Hematopoietic multipotent progenitor cell treated with erythropoietin and hydrocortisone succinate and interleukin-3 and kit ligand, for 4 days (in vitro differentiated cells): ENCODE results near the gene RLBP1.
"Not testable (repeated sequence)": the region's sequence is repeated elsewhere in the genome, so short reads cannot be mapped to it uniquely, and the experiment has no call there.

ENCODE experiments used
- DNase-seq: peaks from one replicate; pipeline ENCODE4 v3.0.0-alpha.2; 2015

The RLBP1 gene

DNA sequence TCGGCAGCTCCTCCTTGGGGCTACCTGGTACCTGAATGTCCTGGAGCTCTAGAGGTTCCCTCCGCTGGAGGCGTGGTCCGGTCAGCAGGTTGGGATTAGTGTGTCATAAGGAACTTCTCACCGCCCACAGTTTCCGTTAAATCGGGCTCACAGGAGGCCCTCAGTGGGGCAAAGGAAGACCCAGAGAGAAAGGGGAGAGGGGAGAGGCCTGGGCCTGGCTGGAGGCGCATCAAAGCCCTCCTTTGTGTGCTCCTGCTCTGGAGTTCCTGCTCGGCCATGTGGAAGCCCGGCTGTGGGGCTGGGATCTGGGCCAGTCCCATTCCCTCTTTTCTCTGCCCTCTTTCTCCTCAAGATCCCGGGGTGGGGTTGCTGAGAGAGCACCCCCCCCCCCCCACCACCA is at the start of gene RLBP1:
RLBP1 (minus strand) TSS at position 37 of the 400 bp plus-strand sequence. CDS start 2,604 bp downstream, outside the sequence.
- DNase-seq = no peak

DNA sequence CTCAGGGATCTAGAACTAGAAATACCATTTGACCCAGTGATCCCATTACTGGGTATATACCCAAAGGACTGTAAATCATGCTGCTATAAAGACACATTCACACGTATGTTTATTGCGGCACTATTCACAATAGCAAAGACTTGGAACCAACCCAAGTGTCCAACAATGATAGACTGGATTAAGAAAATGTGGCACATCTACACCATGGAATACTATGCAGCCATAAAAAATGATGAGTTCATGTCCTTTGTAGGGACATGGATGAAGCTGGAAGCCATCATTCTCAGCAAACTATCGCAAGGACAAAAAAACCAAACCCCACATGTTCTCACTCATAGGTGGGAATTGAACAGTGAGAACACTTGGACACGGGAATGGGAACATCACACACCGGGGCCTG is 28.8 kb upstream of the RLBP1 start:
- not testable (repeated sequence) for DNase-seq

DNA sequence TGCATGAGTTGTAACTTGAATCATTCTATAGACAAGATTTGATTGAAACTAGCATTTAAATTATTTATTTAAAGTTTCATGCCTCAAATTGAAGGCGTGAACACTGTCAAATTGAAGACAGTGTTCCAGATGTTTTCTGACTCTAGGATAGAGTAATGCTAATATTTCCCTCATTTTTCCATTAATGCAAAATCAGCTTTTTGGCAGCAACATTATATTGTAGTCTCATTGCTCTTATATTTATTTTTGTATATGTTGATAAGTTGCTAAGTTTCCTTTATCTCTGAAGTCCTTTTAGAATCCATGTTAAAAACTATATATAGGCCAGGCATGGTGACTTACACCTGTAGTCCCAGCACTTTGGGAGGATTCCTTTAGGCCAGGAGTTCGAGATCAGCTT is 27.2 kb upstream of the RLBP1 start:
- DNase-seq = no peak

DNA sequence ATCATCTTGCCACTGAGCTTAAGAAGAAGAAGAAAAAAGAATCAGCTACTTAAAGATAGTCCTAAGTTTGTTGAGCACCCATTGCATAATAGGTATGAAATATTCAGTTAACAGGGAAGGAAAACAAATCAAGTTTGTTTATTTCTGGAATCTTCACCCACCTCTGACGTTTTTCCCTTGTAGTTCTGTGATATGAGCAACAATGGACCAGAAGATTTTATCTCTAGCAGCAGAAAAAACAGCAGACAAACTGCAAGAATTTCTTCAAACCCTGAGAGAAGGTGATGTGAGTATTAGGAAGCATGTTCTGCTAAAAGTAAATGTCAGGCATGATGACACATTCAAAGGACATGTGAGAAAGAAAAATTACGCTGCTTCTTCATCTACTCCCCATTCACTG is 26.1 kb upstream of the RLBP1 start:
- DNase-seq = no peak

DNA sequence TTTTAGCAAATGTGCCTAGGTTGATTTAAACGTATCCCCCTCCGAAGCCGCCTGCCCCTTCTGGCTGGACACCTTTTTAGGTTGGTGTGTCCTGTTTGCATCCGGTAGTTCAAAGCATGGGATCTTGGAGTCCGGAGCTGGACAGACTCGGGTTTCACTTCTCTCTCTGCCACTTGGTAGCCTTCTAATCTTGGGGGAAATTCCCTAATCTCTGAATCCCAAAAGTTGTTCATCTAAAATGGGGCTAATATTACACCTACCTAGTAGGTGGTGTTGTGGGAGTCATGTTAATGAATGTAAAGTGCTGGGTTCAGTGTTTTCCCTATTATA is 23.2 kb upstream of the RLBP1 start:
- no peak for DNase-seq

DNA sequence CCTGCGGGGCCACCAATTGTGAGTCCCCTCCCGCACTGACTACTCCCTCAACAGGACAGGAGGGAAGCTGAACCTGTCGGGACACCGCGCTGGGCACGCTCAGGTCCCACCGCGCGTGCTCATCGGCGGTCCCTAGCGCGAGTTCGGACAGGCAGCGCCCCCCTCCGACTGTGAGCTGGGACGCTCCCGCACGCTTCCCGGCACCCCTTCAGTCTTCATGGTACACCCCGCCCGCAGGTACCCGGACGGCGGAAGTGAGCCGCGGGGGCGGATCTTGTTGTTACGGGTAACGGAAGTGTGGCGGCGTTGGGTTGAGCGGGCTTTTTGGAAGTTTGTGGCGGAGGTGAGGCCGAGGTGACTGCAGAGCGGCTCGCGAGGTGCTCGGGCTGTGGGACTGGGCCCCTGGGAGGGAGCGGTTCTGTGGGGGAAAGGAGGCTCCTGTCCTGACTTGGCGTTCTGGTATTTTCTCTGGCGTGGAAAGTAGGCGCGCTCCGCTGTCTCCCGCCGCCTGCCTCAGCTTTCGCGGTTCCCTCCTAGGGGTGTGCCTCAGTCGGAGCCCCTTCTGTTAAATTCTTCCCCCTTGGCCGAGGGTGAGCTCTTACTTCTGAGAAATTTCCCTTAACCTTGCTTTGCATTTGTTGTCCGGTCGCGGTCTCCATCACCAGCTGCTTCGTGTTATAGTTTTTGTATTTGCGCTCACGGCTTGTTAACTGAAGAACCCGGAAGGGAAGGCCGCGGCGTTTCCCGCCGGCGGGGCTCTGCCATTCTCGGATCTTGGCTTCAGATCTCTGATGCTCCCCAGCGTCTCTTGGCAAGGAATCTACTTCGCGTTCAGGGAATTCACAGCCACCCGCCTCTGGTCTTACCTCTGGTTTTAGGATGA is 22.6 kb upstream of the RLBP1 start, which contains the start of gene FANCI:
FANCI (plus strand) TSS at position 289 of the 883 bp plus-strand sequence. CDS start 3,669 bp downstream, outside the sequence.
- DNase-seq = peak; percentile 98

DNA sequence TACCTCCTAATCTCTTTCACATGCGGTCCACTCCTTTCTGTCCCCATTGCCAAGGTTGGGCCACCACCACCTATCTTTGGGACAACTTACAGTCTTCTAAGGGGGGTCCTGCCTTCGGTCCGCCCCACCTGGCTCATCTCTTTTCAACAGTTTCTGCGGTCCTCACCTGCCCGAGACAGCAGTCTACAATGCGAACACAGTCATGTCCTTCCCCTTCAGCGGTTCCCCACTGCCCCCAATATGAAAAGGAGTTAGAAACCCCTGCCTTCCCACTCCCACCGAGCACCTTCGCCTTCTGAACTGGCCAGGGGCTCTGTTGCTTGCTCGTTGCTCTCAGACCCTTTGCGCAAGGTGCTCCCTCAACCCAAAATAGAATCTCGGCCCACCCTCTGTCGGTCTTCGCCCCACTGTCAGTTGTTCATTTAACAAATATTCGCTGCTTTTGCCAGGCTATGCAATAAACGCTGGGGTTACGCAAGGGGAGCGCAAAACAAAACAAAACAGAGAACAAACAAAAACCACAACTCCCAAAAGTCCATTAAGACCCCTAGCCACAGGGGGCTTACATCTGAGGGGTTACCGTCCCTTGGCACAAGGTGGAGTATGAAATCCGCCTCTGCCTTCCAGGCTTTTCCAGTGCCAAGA is 21.8 kb upstream of the RLBP1 start:
- no peak for DNase-seq

DNA sequence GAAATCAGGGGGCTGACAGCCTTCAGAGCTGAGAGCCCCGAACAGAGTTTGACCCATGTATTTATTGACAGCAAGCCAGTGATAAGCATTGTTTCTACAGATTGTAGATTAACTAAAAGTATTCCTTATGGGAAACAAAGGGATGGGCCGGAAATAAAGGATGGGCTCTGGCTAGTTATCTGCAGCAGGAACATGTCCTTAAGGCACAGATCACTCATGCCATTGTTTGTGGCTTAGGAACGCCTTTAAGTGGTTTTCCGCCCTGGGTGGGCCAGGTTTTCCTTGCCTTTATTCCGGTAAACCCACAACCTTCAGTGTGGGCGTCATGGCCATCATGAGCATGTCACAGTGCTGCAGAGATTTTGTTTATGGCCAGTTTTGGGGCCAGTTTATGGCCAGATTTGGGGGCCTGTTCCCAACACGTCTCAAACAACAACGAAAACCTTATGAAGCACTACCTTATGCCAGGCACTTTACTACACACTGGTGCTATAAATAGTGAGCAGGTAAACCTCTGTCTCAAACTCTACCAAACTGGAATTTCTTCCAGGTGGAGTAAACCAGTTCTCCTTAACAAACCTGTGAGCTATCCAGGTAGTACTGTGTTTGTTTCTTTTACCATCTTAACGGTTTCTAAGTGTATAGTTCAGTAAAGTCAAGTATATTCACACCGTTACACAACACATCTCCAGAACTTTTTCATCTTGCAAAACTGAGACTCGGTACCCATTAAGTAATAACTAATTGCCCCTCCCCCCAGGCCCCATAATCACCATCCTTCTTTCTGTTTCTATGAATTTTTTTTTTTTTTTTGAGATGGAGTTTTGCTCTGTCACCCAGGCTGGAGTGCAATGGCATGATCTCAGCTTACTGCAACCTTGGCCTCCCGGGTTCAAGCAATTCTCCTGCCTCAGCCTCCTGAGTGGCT is 18.8 kb upstream of the RLBP1 start:
- DNase-seq = not testable (repeated sequence)

DNA sequence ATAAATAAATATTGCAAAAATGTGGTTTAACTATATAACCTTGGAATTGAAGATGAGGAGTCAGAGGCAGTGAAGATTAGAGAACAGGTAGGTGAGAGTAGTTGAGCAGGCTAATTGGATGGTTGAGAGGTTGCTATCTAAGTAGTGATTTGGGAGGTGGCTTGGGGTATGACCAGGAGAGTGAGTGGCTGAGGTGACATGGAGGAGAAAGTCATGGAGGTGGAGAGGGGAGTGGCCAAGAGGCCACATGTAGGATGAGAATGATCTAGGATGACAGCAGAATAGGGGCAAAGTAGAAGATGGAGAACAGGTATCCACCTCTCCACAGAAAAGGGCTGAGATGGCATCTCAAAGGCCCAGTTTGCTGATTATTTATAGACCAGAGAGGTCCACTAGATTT is 10.5 kb upstream of the RLBP1 start:
- DNase-seq = no peak

DNA sequence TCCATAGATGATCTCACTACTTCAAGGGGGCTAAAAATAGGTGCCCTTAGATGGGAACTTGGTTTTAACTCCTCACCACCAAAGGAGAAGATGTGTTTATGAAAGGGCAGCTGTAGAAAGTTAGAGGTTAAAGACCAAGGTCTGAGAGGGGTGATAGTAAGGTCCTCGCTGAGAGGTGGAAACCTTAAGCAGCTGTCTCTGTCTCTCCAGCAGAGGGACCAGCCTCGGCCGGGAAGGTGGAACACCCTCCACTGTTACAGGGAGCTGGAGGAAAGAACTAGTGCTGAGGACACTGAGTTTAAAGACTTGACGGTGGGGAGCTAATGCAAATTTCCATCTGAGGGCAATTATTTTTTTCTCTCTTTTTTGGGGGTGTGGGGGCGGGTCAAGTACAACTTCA is 8.9 kb upstream of the RLBP1 start:
- DNase-seq = no peak

DNA sequence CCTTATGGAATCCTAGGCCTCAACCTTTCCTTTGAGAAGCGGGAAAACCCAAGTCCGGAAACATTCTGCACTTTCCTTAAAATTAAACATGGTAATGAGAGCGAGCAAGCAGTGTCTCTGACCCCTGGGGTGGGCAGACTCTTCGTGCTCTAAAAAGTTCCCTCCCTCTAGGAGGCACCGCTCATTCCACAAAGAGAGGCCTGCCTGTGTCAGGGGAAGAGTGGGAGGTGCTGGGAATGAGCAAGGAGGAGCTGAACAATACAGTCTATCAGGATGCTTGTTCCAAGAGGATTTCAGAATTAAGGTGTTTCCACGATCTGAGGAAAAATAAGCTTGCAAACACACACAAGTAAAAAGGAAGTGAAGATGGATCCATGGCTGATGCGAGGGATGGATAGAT is 6.0 kb upstream of the RLBP1 start:
- DNase-seq = no peak

DNA sequence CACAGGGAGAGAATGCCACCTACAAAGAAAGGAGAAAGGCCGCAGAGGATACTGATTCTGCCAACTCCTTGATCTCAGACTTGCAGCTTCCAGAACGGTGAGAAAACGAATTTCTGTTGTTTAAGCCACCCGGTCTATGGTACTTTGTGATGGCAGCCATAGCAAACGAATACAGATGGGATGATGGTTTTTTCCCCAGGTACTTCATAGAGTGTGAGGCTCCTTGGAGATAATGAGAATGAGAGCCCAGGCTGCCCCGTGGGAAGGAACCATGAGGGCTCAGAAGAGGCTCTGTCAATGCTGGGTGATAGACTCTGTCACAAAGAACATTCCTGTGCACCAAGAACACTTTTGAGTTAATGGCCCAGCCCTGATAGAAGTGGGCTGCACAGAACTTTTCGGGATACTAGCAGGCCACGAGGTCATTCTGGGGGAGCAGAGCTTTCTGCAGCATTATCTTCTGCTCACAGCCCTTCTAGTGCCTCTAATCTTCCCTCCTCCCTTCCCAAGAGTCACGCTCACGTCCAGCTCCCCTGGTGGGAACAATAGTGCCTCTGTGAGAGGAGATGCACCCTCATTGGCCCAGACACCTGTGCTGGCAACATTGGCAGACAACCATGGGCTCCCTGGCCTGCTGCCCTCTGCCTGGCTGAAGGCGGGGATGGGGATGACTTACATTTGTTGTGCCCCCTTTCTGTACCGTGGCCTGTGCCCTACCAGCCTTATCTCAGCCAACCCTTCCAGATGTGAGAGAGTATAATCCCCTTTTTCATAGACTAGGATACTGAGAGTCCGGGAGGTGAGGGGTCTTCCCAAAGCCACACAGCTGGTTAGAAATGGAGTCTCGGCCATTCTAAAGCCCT is 5.2 kb upstream of the RLBP1 start:
- DNase-seq = peak; percentile 63

DNA sequence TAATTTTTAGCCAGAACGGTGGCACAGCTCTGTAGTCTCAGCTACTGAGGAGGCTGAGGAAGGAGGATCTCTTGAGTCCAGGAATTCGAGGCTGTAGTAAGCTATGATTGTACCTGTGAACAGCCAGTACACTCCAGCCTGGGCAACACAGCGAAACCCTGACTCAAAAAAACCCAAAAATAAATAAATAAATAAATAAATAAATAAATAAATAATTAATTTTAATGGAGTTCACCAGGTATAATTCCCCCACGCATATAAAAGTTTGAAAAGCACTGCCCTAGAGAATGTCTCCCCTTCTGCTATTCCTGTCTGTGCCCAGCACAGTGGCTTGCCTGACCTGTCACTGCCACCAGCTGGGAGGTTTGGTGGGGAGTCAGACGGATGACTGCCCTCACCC is 4.2 kb upstream of the RLBP1 start:
- DNase-seq = no peak

DNA sequence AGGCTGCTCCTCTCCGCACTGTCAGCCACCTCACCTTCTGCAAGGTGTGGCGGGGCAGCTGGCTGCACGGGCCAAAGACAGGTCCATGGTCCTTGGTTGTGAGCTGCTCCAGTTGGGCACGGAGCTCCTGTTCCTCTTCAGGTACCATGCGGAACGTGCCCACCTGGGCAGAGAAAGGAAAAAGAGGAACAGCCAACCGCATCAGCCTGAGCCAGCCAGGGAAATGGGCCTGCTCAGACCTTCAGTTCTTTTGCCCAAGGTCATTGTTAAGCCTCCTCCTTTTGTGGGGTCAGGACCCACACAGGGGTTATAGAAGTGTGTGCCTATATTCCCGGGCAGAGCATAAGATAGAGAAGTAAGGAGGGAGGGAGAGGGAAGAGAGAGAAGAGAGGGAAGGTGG is 2.8 kb downstream of the RLBP1 start:
- no peak for DNase-seq

DNA sequence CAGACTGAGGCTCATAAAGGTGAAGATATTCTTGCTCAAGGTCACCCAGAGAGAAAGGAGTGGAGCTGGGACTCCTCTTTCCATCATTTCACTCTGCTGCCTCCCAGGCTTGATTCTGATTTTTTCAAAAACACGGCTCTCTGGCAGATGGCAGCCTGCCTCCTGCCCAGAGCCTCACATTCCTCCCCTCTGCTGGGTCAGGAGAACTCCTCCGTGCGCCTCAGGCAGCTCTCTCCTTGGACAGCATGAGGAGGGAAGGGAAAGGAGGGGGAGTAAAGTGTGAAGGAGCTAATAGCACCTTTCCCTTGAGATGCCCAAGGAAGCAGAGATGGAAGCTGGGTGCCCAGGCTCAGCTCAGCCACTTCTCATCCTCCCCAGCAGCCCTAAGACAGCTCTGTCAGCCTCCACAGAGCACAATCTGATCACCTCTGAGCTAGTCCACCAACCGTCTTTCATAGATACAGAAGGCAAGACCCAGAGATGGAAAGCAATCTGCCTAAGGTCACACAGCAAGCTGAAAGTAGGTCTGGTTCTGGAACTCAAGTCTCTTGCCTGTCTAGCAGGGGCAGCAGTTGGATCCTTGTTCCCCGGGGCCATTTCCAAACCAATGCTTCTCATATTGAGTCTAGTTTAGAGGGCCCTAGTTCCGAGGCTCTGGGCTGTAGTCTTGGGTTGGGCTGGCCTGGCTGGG is 3.5 kb downstream of the RLBP1 start:
- no peak for DNase-seq

DNA sequence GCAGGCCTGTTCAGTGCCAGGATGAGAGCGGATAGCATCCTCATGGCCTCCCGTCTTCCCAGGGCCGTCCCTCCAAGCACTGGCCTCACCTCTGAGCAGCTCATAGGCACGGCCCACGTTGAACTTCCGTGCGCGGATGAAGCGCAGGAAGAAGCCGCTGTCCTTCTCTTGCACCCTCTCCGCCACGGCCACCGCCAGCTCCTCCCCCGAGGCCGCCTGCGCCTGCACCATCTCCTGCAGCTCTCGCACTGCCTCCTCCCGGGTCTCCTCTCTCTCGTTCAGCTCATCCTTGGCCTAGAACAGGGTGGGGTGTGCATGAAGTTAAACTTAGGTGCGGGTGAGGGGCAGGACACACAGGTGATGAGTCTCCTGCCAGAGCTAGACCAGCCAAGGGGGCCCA is 4.3 kb downstream of the RLBP1 start:
- no peak for DNase-seq

DNA sequence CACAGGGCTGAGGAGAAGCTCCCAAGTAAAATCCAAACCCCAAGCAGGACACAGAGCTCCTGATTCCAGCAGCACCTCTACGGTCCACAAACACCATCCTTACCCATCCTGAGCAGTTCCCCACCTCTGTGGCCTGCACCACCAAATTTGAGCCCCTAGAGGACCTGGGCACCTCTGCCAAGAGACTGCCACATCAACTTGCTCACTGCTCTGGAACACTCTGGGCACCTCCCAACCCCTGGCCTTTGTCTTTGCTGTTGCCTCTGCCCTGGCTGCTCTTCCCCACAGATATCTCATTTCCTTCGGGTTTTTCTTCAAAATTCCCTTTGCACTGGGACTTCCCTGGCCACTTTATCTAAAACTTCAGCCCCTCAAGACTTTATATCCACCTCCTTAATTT is 5.8 kb downstream of the RLBP1 start:
- no peak for DNase-seq

DNA sequence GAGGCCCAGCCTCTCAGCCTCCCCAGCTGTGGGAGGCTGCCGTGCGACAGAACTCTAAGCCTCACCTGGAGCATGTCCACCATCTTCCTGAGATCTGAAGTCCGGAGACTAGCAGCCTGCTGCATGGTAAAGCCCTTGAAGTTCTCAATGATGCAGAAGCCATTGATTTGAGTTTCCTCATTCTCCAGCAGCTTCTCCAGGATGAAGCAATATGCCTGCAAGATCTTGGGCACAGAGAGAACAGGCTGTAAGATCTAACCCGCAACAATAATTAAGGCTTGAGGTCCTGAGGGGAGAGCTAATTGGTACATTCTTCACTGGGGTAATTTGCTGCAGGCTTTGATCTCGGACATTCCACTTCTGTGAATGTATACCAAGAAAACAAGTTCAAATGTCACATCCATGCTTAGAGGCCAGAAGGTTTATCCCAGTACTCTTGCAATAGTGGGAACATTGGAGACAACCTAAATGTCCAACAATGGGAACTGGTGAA is 9.7 kb downstream of the RLBP1 start:
- DNase-seq = no peak

DNA sequence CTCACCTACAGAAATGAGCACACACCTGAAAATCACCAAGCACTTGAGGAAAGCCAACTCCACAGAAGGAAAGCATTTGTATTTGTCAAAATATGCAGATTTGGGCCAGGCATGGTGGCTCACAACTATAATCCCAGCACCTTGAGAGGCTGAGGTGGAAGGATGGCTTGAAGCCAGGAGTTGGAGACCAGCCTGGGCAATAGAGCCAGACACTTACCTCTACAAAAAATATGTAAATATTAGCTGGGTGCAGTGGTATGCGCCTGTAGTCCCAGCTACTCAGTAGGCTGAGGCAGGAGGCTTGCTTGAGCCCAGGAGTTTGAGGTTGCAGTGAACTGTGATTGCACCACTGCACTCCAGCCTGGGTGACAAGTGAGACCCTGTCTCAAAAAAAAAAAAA is 12.3 kb downstream of the RLBP1 start:
- DNase-seq = no peak

DNA sequence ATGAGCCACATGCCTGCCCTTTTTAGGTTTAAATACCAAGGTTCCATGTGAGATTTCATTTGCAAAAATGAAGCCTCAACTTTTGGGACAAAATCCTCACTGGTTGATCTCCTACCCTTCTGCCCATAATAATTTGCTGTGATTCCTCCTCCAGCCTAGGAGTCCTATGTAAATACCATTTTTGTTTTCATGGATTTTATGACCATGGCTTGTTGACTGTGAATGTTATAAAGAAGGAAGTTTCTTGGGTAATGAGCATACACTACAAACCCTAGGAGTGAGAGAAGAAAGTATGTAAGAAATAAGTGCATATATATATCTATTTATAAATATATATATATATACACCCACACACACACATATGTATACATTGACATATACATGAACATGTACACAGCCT is 13.1 kb downstream of the RLBP1 start:
- no peak for DNase-seq

DNA sequence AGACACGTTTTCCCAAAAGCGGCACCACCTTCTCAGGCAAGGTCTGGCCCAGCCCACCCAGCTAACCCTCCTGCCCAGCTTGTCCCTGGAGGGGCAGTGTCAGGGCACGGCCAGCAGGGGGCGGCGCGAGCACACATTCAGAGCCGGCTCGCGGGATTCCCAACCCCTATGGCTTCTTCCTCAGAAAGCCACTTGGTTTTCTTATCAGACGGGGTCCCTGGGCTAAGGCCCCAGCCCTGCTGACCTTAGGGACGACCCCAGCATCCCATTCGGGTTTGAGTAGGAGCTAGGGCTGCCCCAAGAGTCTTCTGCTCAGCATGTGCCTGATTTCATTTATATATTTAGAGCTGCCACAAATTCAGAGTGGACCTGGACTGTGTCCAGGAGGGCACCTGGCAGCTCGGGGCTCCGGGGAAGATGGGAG is 14.5 kb downstream of the RLBP1 start:
- DNase-seq = peak; percentile 85
